HG03064 (cell line): Measurements from ENCODE around the gene NCKAP5.

Source experiments
- ATAC-seq: cut with Tn5 transposase; IDR thresholded peaks from one replicate; pipeline ENCODE4 v1.9.1; 2021; ENCODE audit warnings: low read depth; ENCODE audit not compliant: unreplicated experiment

NCKAP5 gene

DNA sequence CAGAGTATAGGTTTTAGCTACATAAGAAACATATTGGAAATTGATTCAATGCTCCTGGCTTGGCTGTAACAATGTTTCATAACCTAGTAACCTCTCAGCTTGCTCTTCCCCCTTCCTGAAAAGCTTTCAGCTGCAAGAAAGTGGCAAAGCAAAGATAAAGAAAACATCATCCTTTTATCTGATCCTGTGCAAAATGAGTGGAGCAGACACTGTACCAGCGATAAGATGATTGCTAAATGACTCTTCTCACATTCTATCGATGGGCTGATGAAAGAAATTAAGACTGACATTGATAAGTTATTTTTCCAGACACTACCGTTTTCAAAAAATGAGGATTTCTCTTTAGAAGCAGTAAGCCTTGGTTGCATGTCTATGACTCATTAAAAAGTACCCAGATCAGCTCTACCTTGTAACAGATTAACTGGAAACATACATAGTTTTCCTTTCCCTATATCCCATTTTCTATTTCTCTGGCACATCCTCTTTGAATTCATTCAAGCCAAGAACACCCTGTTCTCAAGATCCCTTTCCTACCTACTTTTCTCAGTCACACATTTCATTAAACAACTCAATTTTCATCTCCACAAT, 811.2 kb downstream of the NCKAP5 start:
- no peak for ATAC-seq

DNA sequence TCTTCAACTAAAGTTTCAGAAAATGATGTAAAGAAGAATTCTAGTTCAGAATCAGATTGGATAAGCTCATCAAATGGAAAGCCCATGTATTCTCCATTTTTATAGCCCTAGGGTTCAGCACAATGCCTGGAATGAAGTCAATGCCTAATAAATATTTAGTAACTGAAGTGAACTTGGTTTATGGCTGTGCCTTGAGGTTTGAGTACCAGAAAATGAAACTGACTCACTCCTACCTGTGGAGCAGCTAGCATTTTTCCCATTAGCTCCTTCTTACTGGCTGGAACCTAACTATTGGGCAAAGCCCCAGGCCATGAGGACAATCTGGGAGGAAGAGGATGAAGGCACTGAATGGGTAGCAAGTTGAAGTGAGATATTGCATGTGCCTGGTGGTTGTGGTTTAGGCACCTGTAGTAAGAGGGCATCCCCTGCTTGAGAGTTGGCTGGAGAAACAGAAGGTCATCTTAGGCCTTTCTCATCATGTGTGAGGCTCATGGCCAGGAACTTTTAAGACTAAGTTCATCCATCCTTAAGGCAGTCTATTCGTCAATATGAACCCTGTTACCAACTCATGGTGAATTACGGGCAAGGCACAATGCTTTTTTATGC, 813.3 kb downstream of the NCKAP5 start:
- no peak for ATAC-seq

DNA sequence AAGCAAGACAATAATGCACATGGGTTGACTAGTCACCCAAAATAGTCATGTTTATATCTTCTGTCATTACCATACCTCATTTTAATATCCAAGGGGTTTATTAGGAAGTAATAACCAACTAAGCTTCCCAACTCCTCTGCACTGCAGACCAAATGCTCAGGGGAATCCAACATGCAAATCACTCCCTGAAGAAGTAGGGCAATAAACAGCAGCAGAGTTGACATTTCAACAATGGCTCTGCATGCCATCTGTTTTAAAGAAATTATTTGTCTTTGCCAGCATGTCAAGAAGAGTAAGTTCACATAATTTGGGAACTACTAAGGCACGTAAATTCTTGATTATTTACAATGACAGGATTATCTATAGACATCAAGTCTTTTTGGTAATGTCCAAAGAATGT, 813.9 kb downstream of the NCKAP5 start:
- no peak for ATAC-seq

DNA sequence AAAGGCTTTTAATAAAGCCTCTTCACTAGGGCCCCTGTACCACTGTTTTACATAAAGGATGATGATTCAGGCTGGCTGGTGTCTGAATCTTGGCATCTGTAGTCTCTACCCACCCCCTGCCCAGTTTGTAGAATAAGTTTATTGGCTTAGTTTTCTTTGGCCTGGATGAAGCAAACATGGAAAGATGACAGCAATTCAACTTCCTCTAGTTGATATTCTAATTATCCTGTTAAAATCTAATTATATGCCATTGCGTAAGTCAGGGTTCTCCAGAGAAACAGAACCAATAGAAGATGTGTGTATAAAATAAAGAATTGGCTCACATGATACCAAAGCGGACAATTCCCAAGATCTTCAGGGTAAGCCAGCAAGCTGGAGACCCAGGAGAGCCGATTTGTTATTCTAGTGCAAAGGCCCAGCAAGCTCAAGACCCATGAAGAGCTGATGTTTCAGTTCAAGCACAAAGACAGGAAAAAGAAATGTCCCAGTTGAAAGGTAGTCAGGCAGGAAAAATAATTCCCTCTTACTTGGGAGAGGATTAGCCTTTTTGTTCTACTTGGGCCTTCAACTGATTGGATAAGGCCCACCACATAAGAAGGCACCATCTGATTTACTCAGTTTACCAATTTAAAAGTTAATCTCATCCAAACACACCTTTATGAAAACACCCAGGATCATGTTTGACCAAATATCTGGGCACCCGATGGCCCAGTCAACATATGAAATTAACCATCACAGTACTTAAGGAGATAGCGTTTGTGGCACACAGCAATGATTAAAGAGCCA, 815.6 kb downstream of the NCKAP5 start:
- no peak for ATAC-seq

DNA sequence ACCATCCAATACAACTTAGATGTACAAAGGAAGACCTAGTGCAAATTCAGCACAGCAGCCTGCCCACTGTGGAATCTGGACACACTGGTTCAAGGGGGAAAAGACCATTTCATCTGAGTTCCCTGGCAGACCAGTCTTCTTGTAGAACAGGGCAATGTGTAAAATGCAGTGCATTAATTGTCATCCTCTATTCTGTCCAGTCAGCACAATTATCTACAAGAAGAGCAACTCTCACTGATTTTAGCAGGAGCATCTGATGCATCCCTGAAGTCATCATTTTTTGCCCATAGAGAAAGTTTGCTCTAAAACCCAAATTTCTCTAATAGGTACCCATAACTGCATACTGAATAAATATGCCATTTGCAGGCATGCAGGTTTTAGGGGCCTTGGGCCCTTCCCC, 816.4 kb downstream of the NCKAP5 start:
- no peak for ATAC-seq

DNA sequence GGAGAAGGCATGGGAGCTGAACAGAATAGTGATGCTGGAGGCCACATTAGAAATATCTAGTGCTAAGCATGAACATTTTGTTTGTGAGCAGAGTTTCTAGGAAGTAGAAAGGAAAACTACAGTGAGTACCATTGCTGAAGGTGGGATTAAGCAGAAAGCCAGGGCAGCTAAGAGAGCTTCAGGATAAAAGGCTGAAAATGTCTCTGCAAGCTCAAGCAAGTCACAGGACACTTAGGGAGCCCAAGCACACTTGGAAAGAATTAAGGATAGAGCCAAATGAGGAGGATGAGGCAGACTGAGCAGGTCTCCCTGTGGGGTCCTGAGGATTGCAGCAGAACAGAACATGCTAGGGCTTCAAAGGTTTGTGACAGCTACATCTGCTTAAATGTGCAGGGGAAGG, 817.7 kb downstream of the NCKAP5 start:
- ATAC-seq: no peak

DNA sequence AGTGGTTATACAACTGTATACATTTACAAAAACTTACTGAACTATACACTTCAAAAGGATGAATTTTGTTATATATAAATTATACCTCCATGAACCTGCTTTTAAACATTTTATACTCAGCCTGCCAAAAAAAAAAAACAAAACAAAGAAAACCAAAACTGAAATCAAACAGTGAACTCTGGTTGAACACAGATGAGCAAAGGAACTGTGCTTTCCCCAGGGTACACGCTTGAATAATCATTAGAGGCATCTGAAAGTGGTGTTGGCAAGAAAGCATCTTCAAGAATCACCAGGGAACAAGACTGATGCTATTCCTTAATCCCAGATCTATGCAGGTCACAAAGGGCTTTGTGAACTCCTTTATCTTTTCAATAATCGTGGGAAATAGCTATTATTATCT, 821.2 kb downstream of the NCKAP5 start:
- ATAC-seq: no peak

DNA sequence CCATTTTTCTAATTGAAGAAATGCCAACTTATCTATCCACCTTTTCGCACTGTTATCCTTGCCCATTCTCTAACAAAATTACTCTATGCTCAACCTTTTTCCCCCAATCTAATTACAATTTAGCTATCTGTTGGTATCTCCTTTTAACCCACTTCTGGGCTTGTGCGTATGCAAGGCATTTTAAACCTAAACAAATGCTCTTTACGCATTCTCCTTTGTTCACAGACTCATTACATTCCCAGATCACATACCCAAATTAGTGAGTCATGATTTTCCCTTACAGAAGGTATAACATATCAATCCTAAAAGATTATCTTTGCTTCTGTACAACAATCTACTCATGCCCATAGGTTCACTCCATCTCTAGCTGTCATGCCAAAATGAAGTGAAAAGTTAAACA, 826.5 kb downstream of the NCKAP5 start:
- no peak for ATAC-seq

DNA sequence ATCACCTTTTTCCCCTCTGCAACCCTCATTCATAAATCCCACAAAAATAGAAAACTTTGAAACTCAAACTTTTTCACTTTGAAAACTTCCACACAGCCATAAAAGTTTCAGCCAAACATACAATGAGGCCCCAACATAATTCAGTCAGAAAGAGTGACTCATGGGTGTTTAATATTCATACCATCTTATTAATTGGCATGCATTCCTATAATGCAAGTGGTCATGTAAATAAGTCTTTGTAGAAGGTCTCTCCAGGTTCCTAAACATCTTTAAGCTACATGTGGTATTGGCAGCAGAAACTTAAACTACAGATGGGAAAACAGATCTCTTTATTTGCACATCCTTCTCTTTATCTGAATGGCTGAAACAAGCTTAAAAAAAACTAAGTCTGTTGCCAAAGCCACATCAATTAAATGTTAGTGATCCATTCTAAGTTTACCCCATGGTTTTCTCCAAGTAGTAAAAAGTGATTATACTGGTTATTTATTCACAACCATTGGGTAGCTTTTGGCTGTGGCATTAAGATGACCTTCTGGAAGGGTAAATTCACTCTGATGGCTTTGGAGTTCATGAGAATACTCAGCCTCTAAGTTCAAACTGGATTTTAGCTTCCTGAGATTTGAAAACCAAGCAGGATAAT, 828.1 kb downstream of the NCKAP5 start:
- ATAC-seq: no peak

DNA sequence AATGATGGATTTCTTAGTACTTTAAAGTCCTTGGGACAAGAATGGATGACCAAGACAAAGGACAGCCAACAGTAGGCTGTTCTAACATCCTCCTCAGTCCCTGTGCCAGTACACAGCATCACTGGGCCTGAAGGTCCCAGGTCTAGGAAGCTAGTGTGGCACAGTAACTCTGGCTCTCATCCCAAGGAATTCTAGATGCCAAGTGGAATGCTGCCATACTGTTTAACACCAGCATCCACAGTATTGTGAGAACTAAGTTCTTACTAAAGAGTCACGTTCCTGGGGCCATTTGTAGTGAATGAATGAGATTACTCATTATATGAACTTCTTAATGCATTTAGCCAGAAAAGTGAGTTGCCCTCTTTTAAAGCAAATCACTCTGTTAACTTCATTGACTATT, 830.0 kb downstream of the NCKAP5 start:
- no peak for ATAC-seq

DNA sequence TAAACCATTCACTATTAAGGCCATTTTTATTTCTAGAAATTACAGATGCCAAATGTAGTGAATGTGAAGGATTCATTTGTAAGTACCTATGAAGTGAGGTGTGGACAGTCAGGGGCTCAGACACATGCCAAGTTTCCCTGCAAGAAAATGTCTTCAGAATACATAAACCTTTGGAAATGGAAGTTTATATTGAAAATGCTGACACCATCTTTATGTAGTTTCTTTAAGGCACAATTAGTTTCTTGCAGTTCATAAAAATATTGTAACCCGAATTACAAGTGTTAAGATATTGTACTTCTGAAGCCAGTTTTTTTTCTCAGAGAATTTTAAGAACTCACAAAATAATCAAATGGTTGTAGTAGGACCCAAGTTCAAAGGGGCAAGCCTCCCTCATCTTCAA, 832.2 kb downstream of the NCKAP5 start:
- no peak for ATAC-seq

DNA sequence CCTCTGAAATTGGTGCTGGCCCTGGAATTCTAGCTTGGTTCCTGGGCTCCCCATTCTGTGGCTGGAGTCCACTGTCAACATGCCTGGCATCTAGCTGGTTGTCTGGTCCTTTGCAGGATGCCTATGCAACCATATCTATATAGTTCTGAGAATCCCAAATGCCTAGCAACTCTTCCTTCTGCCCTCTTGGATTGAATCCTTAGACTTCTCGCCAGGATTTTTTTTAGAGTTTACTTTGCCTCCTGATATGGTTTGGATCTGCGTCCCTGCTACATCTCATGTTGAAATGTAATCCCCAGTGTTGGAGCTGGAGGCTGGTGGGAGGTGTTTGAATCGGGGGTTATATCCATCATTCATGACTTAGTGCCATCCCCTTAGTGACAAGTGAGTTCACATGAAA, 833.3 kb downstream of the NCKAP5 start:
- ATAC-seq: no peak

DNA sequence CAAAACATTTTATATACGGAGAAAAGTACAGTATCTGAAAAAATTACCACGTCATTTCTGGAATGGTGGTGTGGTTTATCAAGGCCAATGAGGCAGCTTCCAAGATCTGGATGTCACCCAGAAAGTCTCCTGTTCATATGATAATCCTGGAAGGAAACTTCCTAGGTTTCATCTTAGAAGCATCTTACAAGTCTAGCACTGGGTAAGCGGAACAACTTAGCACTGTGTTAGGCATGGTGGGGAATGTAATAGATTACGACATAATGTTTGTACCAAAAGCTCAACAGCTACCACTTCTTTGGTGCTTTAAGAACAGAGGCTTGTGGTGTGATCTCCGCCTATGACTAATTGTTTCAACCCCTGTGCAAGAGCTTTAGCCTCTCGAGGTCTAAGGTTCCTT, 835.2 kb downstream of the NCKAP5 start:
- ATAC-seq: no peak

DNA sequence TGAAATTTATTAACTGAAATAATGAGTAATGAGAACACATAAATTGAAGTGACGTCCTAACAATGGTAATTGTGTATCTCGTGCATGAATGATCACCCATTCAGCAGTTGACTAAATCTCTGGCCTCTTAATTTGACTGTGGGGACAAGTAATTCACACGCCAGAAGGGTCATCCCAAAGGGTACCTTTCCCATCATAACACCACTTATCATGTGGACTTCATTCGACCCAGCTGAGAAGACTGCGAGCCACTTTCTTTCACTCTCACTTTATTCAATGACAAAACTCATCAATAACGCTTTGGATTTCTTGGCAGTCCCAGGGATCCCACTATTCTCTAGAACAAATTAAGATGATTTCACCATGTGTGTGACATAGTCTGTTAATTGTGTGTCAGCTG, 835.6 kb downstream of the NCKAP5 start:
- ATAC-seq: no peak

DNA sequence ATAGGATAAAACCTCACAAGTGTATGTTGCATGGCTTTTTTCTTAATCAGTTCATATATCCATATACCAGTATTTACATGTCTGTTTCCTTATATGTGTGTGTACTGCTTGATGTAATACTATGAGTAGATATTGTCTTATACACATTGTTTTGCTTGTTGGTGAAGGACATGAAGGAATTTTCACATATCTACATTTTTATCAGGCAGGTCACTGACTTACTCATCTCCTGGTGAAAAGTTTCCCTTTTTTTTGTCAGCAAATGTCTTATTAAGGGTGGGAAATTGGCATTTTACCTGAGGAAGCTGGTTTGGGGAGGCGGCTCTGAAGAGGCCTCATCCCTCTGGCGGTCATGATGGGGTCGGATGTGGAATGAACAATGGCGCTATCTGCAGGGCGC, 836.8 kb downstream of the NCKAP5 start:
- no peak for ATAC-seq

DNA sequence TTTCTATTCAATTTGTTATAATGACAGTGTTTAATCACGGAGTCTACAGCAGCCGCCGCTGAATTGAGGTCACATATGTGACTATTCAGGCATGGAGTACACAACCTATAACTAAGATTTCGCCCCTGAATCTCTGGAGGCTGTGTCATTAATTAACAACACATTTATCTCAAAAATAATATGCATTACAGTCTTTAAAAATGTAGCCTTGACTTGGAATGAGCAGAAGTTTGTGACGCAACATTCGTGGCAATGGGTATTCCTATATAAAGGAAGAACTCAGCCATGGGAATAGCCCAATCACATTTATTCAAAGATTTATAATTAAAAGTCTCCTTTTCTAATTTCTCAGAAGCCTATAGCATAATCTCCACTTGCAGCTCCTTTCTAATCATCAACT, 837.7 kb downstream of the NCKAP5 start:
- no peak for ATAC-seq

DNA sequence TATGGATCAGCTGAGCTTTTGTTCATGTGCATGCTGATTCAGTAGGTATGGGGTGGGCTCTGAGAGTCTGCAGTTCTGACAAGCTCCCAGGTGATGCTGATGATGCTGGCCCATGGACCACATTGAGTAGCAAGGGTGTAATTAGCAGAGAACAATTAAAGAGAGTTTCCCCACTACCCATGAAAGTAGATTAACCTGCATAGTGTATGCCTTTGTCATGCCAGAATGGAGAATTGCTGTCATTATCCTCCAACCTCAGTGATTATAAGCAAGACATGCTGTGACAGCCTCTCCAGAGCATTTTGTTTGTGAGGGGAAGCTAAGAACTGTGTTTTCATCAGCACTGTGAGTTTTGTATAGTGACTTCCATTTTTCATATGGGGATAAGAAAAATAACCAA, 838.7 kb downstream of the NCKAP5 start:
- no peak for ATAC-seq

DNA sequence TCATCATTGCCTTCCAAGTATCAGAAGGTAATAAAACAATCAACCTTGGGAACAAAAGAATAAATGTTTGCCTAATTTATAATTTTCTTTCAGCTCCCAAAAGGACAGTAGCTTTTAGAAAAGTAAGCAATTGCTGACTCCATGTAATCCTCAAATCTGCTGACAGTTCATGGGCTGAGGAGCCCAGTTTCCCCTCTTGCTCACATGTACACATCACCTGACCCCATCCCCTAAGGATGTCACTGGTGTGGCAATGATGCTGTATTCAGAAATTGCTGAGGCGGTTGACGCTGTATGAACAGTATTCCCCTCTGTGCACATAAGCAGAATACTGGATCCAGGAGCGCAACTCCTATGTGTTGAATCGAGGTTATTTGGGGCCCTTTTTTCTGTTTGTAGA, 842.1 kb downstream of the NCKAP5 start:
- no peak for ATAC-seq

DNA sequence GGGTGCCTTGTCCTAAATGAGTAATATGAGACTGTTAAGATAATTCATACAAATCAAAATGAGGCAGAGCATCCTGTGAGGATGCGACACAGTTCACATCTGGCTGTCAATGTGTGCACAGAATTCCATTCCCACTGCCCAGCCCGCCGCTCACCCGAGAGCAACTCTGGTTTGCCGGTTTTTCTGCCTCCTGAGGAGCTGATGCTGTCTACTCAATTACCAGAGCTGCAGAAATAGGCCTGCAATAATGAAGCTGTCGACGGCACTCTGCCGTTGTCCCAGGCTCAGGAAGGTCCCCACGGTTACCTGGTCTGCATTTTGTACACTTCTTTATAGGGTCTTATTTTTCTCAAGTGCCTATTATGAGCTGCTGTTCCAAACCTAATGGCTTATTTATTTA, 842.5 kb downstream of the NCKAP5 start:
- no peak for ATAC-seq

DNA sequence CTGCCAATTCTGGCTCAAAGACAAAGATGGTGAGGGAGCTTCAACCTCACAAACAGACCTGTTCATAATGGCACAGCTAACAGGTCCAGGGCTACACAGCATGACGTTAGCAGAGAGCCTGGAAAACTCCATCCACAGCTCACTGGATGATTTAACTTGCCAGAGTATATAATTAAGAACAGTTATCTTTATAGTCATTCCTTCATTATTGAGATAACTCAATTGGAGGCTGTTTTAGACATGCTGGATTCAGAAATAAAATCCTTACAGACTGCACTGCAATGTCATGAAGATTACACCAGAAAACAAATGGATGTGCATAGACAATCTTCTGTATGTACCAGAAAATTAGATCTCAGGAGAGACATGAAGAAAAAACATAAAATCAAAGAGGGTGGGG, 843.1 kb downstream of the NCKAP5 start:
- no peak for ATAC-seq

DNA sequence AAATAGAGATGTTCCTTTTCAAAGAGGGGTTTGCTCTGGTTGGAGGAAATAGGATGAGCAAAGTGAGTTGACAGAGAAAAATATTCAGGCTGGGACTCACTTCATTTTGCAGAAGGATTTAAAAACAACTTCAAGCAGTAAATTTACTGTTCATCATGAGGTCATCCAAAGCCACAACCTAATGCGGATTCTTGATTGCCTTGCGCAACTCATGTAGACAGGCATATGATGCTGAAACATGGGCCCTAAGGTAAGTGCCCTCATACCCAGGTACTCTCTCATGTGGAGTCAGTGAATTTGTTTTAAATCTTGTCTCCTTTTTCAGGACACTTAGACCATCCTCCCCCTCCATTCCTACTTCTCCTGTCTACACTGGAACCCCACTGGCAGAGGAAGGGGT, 846.3 kb downstream of the NCKAP5 start:
- no peak for ATAC-seq

DNA sequence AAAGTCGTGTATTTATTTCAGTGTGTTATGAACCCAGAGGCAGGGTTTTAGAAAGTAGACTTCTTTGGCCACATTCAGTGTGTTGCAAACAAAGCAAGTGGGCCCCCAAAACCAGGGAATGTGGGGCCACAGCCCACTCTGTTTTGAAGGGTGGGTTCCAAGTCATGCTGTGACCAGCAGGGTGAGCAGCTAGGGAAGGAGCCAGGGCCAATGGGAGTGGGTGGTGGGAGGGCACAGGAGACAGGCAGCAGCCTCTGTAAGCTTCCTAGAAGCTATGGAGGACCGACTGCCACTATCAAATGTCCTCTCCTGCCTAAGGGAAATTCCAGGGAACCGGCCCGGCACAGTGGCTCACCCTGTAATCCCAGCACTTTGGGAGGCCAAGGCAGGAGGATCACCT, 847.9 kb downstream of the NCKAP5 start:
- ATAC-seq: no peak
